ENCODE results near the gene C1QTNF3. TPM values are rescaled to one million over a fixed set of nuclear protein-coding genes. Genes with fewer than 3 reads are reported as not detected.
"Not testable (repeated sequence)": the region's sequence is repeated elsewhere in the genome, so short reads cannot be mapped to it uniquely, and the experiment has no call there.

Gene C1QTNF3
- total and polyA plus RNA-seq, 8 donors = 3.6 to 84.1 (median 10.9) TPM

DNA sequence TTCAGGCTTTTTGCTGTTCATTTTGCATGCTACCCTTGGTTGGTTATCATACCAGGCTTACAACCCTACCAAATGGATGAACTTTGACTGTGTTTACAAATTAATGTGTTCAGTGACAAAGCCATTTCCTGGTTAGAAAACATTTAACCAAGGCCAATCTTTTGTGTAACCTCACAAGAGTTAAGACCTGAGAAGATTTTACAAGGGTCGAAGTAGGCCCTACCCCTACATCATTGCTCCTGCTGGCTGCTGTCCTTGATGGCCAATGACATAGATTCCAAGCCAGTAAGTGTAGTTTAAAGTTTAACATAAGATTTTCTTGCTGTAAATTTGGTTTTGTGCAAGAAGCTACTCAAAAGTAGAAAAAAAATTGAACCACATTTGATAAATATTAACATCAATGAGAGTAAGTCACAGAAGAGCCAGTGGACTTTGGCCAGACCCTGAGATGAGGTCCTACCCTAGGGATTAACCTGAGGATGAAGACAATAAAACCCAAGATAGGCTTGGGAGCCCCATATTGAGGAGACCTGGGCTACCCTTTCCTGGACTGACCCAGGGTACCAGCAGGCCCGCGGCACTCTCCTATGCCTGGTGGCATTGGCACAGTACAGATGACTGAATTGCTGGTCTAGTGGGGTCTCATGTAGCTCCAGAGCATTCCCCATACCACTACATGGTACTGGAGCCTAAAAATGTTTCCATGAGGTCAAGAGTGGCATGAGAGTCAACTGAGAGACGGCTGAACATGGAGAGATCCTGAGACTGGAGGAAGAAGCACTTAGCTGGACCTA, 8.3 kb downstream of the C1QTNF3 start:
- H3K27ac ChIP-seq = no peak overlapping the region
- H3K36me3 ChIP-seq = peaks cover 7 to 20% (median 12%) of the 10 kb centered on the region in 4 donors
- intact Hi-C loops (cut with DNase I; ENCODE audit: low total_unique reads) = no loop called here
- H3K4me1 ChIP-seq = peaks cover 0 to 12% (median 4%) of the 10 kb centered on the region in 4 donors
- DNase-seq = no peak
- WGBS, 5 donors = 79 to 88% (median 86%) methylated on average over 4 of the region's 4 CpGs
- H3K9me3 ChIP-seq = no peaks in the 10 kb centered on the region
- no peak overlapping the region for H3K4me3 ChIP-seq
- TF ChIP-seq, protein P1, sequence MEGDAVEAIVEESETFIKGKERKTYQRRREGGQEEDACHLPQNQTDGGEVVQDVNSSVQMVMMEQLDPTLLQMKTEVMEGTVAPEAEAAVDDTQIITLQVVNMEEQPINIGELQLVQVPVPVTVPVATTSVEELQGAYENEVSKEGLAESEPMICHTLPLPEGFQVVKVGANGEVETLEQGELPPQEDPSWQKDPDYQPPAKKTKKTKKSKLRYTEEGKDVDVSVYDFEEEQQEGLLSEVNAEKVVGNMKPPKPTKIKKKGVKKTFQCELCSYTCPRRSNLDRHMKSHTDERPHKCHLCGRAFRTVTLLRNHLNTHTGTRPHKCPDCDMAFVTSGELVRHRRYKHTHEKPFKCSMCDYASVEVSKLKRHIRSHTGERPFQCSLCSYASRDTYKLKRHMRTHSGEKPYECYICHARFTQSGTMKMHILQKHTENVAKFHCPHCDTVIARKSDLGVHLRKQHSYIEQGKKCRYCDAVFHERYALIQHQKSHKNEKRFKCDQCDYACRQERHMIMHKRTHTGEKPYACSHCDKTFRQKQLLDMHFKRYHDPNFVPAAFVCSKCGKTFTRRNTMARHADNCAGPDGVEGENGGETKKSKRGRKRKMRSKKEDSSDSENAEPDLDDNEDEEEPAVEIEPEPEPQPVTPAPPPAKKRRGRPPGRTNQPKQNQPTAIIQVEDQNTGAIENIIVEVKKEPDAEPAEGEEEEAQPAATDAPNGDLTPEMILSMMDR (IDR thresholded peaks at IDR 0.05) = no peak
- no peaks in the 10 kb centered on the region for H3K27me3 ChIP-seq

DNA sequence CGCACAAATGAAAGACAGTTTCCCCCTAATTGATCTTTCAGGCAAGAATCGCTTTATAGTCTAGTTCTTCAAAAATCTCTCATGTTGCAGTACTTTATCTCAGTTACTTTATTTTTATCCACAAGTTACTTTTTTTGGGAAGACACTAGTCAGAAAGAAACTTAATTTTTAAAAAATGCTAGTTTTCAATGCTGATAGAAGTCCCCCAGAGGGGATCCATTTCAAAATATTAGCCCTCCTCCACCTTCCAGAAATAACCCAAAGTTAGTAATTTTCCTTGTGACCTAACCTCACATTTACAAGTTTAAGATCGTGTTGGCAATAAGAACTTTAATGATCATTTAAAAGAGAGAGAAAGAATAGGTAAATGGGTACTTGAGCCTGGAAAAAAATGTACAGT, 11.0 kb downstream of the C1QTNF3 start:
- WGBS, 5 donors = 88 to 96% (median 92%) methylated on average over 3 of the region's 3 CpGs
- intact Hi-C loops (cut with DNase I; ENCODE audit: low total_unique reads) = no loop called here
- Histone ChIP-seq H3K4me3 (no peak overlapping the region), H3K9me3 (no peaks in the 10 kb centered on the region), H3K36me3 (peaks cover 7 to 27% (median 12%) of the 10 kb centered on the region in 4 donors), H3K4me1 (peaks cover 0 to 4% (median under 1%) of the 10 kb centered on the region in 4 donors), H3K27me3 (no peaks in the 10 kb centered on the region), H3K27ac (no peak overlapping the region)
- TF ChIP-seq POLR2A (IDR thresholded peaks at IDR 0.05) (no peak), EP300 (IDR thresholded peaks at IDR 0.05) (no peak), POLR2AphosphoS5 (IDR thresholded peaks at IDR 0.05) (no peak)
- TF ChIP-seq, protein P1 (IDR thresholded peaks at IDR 0.05) = no peak
- DNase-seq = no peak

DNA sequence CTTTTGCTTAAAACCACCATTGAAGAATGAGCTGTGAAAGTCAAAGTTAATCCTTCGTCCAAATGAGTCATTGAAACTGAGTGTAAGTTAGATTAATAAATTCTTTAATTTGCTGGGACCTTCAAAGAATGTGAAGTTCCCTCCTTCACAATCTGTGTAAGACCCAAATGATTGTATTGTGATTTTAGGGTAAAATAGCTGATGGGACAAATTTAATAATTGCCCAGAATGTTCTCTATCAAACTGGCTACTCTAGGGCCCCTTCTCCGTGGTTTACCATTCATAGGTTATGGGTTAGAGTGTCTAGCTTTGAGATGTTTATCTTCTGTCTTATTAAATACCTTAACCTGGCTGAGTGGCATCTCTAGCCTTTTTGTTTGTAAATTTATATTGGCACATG, 11.9 kb downstream of the C1QTNF3 start:
- Histone ChIP-seq H3K27ac (no peak overlapping the region), H3K4me1 (no peaks in the 10 kb centered on the region), H3K27me3 (no peaks in the 10 kb centered on the region), H3K9me3 (no peaks in the 10 kb centered on the region), H3K4me3 (no peak overlapping the region), H3K36me3 (peaks cover 7 to 27% (median 12%) of the 10 kb centered on the region in 4 donors)
- TF ChIP-seq POLR2AphosphoS5 (IDR thresholded peaks at IDR 0.05) (no peak), POLR2A (IDR thresholded peaks at IDR 0.05) (no peak), EP300 (IDR thresholded peaks at IDR 0.05) (no peak)
- TF ChIP-seq, protein P1 (IDR thresholded peaks at IDR 0.05) = no peak
- no peak for DNase-seq
- intact Hi-C loops (cut with DNase I; ENCODE audit: low total_unique reads) = no loop called here
- WGBS, 5 donors = 75 to 95% (median 90%) methylated on average over 2 of the region's 2 CpGs

DNA sequence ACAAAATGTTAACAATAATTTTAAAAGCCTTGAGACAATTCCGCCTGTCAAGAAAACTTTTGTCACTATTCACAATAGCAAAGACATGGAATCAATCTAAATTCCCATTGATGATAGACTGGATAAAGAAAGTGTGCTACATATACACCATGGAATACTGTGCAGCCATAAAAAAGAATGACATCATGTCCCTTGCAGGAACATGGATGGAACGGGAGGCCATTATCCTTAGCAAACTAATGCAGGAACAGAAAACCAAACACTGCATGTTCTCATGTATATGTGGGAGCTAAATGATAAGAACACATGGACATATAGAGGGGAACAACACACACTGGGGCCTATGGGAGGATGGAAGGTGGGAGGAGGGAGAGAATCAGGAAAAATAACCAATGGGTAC, 12.4 kb downstream of the C1QTNF3 start:
- intact Hi-C loops (cut with DNase I; ENCODE audit: low total_unique reads) = not testable (repeated sequence)

DNA sequence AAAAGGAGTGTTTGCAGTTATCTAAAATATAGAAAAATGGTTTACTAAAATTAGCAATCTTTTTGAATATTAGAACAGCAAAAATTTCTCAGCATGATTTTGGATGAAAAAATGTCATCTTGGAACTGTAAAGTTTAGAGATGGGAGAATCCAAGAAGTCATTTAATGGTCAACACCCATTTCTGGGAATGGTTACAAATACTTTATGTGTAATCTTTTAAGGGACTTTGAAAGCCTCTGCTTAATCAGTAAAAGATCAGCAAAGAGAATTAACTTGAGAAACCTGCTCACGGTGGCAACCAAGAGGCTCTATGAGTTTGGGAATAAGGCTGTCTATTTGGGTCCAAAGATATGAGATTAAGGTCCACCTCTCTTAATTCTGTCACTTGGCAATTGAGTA, 13.0 kb downstream of the C1QTNF3 start:
- TF ChIP-seq POLR2A (IDR thresholded peaks at IDR 0.05) = no peak
- H3K36me3 ChIP-seq = peaks cover 3 to 21% (median 8%) of the 10 kb centered on the region in 4 donors
- H3K4me1 ChIP-seq = peaks cover 0 to 4% (median 0%) of the 10 kb centered on the region in 4 donors
- no peaks in the 10 kb centered on the region for H3K27me3 ChIP-seq
- H3K4me3 ChIP-seq = no peak overlapping the region
- peak overlapping the region in 2 of 5 donors; percentile 4 to 29 for H3K27ac ChIP-seq
- H3K9me3 ChIP-seq = no peaks in the 10 kb centered on the region
- WGBS, 5 donors = 24 to 53% (median 34%) methylated on average over 1 of the region's 1 CpG
- no peak for DNase-seq
- intact Hi-C loops (cut with DNase I; ENCODE audit: low total_unique reads) = no loop called here

More for the DNA sequence above, 12.4 kb downstream of the C1QTNF3 start:
- H3K4me3 ChIP-seq, H3K4me1 ChIP-seq, H3K9me3 ChIP-seq, H3K27me3 ChIP-seq, DNase-seq: not testable (repeated sequence)
- H3K27ac ChIP-seq = peak overlapping the region in 1 of 5 donors; percentile 29
- peaks cover 7 to 26% (median 12%) of the 10 kb centered on the region in 4 donors for H3K36me3 ChIP-seq
- 93 to 98% (median 94%) methylated on average over 2 of the region's 2 CpGs for WGBS, 5 donors

Measured in stomach (tissue), 9 donors.